Measurements from ENCODE around the gene IP6K2.

- TF ChIP-seq CTCF (conservative IDR thresholded peaks at IDR 0.05) (no peak), ZFX (IDR thresholded peaks at IDR 0.05) (no peak)
Observed at GRCh38 chr3:48650723-48651122, 66.3 kb downstream of the IP6K2 start.

All from C4-2B (cell line).